K562 (cell line): ENCODE results near the gene GNAI2. TPM values are rescaled to one million over a fixed set of nuclear protein-coding genes. Genes with fewer than 3 reads are reported as not detected.

Experiments used
- ATAC-seq: fragments of 200-7000 bp; cut with Tn5 transposase; 3 replicates; pipeline ENCODE4 v1.9.1; 2020; ENCODE audit warnings: moderate library complexity
- BruUV-seq: library from RNA; stranded (reverse); fragments of 400-500 nt; replicated peaks from 2 replicates; lab custom pipeline; 2021; lab: Mats Ljungman, UMichigan
- CTCF ChIA-PET: fragments of 300-600 bp; formaldehyde crosslinking; extraction: SDS; loops from one replicate; lab custom pipeline; 2021; ENCODE audit warnings: low intra/inter-chr PET ratio; lab: Yijun Ruan, JAX
- POLR2A ChIA-PET: fragments of 300-600, 350-650 bp; sonication (Branson Sonifier 250); formaldehyde crosslinking; extraction: SDS; loops from one replicate; lab custom pipeline; 2021; ENCODE audit warnings: antibody characterized with exemption, inconsistent platforms; lab: Yijun Ruan, JAX
- DNase-seq, 4 experiments: peaks; one replicate each; pipeline versions ENCODE4 v3.0.0 to v3.0.0-alpha.2; 2011 to 2018; ENCODE audit warnings: low spot score in 3 of 4, mixed read lengths in 3 of 4; ENCODE audit errors: extremely low read depth in 1 of 4
- FAIRE-seq: peaks from 2 replicates; lab custom pipeline; 2011; peaks lifted over from hg19 to GRCh38; lab: Jason Lieb, UNC
- H2AFZ ChIP-seq: 2 replicates; pipeline ENCODE4 v1.6.0; 2011; ENCODE audit warnings: low read depth, low read length, control low read depth, inconsistent platforms
- H3K27ac ChIP-seq: fragments of 200-600 bp; 3 replicates; pipeline ENCODE4 v1.8.0; 2011; ENCODE audit warnings: low read depth, mild to moderate bottlenecking, control low read depth, inconsistent platforms, low read length, moderate library complexity, mixed read lengths; ENCODE audit errors: extremely low read depth
- H3K27me3 ChIP-seq, 2 experiments: fragments of 300-600 bp in 1 of 2; 2 replicates in 1 of 2; 3 replicates in 1 of 2; pipeline versions ENCODE4 v1.6.0 to v1.8.0; 2011; ENCODE audit warnings: inconsistent platforms in 2 of 2, low read length in 2 of 2, mild to moderate bottlenecking in 1 of 2, mixed read lengths in 1 of 2, moderate library complexity in 1 of 2; ENCODE audit not compliant: control insufficient read depth in 2 of 2, insufficient read depth in 2 of 2
- H3K36me3 ChIP-seq: fragments of 300-600 bp; 3 replicates; pipeline ENCODE4 v1.8.0; 2011; ENCODE audit warnings: mild to moderate bottlenecking, low read length, inconsistent platforms; ENCODE audit not compliant: control insufficient read depth, insufficient read depth
- H3K4me1 ChIP-seq, 2 experiments: fragments of 200-600 bp in 1 of 2; replicated peaks in 1 of 2; 2 replicates in 1 of 2; 3 replicates in 1 of 2; pipeline versions ENCODE4 v1.5.1 to v1.8.0; 2011; ENCODE audit warnings: inconsistent platforms in 2 of 2, low read length in 2 of 2, mild to moderate bottlenecking in 1 of 2, mixed read lengths in 1 of 2, moderate library complexity in 1 of 2; ENCODE audit not compliant: control insufficient read depth in 2 of 2, insufficient read depth in 2 of 2
- H3K4me2 ChIP-seq: 2 replicates; pipeline ENCODE4 v1.6.1; 2011; ENCODE audit warnings: low read length, control low read depth, inconsistent platforms, mixed read lengths; ENCODE audit not compliant: insufficient read depth
- H3K4me3 ChIP-seq: fragments of 200-600 bp; sonication (generic), shearing (Covaris generic); 2 replicates; pipeline ENCODE4 v1.5.1; 2016; ENCODE audit warnings: control low read depth, inconsistent platforms
- H3K79me2 ChIP-seq: fragments of 200-600 bp; 3 replicates; pipeline ENCODE4 v1.8.0; 2011; ENCODE audit warnings: low read length, inconsistent platforms; ENCODE audit not compliant: control insufficient read depth, insufficient read depth
- H3K9ac ChIP-seq, 2 experiments: 2 replicates each; pipeline versions ENCODE4 v1.6.0 to v1.6.1; 2011; ENCODE audit warnings: low read depth in 2 of 2, low read length in 2 of 2, control low read depth in 1 of 2, inconsistent platforms in 1 of 2, mild to moderate bottlenecking in 1 of 2, mixed read lengths in 1 of 2; ENCODE audit not compliant: insufficient read depth in 1 of 2
- H3K9me1 ChIP-seq: one replicate; pipeline ENCODE4 v1.6.0; 2011; ENCODE audit warnings: inconsistent platforms, mild to moderate bottlenecking, low read length, moderate library complexity; ENCODE audit not compliant: control insufficient read depth, insufficient read depth
- H3K9me3 ChIP-seq: replicated peaks from 2 replicates; pipeline ENCODE4 v1.5.1; 2011; ENCODE audit warnings: low read depth, low read length, inconsistent platforms; ENCODE audit not compliant: control insufficient read depth, insufficient read depth
- H4K20me1 ChIP-seq: replicated peaks from 2 replicates; pipeline ENCODE4 v1.6.1; 2011; ENCODE audit warnings: low read length, inconsistent platforms, mixed read lengths; ENCODE audit not compliant: control insufficient read depth, insufficient read depth
- BMI1 ChIP-seq: fragments of 150-350 bp; IDR thresholded peaks from 2 replicates; pipeline ENCODE4 v1.6.1; 2014; ENCODE audit warnings: low read length
- CTCF ChIP-seq, 3 experiments: IDR thresholded peaks in 2 of 3; conservative IDR thresholded peaks in 1 of 3; 2 replicates each; pipeline ENCODE4 v1.5.1; 2011 to 2012; ENCODE audit warnings: low read length in 3 of 3, mild to moderate bottlenecking in 3 of 3, control low read depth in 2 of 3, improper control_type of control experiment in 1 of 3, inconsistent platforms in 1 of 3, low read depth in 1 of 3, mixed read lengths in 1 of 3, moderate library complexity in 1 of 3; ENCODE audit not compliant: insufficient read depth in 2 of 3
- MCM7 ChIP-seq, 2 experiments: fragments of 450-650 bp; IDR thresholded peaks; 2 replicates each; pipeline ENCODE4 v1.6.1; 2016 to 2018
- MYBL2 ChIP-seq, 2 experiments: fragments of 450-650 bp in 1 of 2; sonication (generic) in 1 of 2; formaldehyde crosslinking in 1 of 2; IDR thresholded peaks; 2 replicates each; pipeline versions ENCODE4 v1.6.1 to v1.8.1; 2017 to 2022; ENCODE audit warnings: borderline replicate concordance in 1 of 2, inconsistent platforms in 1 of 2, low read depth in 1 of 2, mild to moderate bottlenecking in 1 of 2, missing genetic modification reagents in 1 of 2, moderate library complexity in 1 of 2
- PRMT5 ChIP-seq: sonication (generic); formaldehyde crosslinking; IDR thresholded peaks from 2 replicates; pipeline ENCODE4 v1.5.0; 2020; ENCODE audit warnings: missing genetic modification reagents
- WGBS: fragments of 100-300 bp; shearing (Covaris generic); methylation state at CpG from one replicate; pipeline ENCODE4 v1.1.6; 2016; ENCODE audit warnings: low coverage, mixed read lengths; ENCODE audit not compliant: insufficient coverage; ENCODE audit errors: missing lambda C conversion rate; 5-methylcytosine and 5-hydroxymethylcytosine counted together
- in situ Hi-C: fragments of 300-500 bp; cut with MboI; formaldehyde crosslinking; loops from 4 replicates; pipeline ENCODE4 v1.15.0; 2018; ENCODE audit warnings: inconsistent platforms, mixed read lengths
- intact Hi-C: fragments of 100-400 bp; cut with micrococcal nuclease; formaldehyde crosslinking; loops from 2 replicates; pipeline ENCODE4 v1.14.2; 2022
- polyA plus RNA-seq, 8 experiments: library from polyadenylated mRNA; depleted of rRNA in 4 of 8; stranded (reverse) in 5 of 8; unstranded in 3 of 8; fragments of >200 nt; fragmentation: Nextera tagmentation in 2 of 8; fragmentation: Illumina TruSeq in 1 of 8; extraction: Ambion mirVana in 2 of 8; extraction: Trizol in 1 of 8; gene quantifications; 2 replicates each; pipeline versions ENCODE4 v1.2.1 to v1.2.3, GENCODE V29; 2011 to 2014; ENCODE audit warnings: inconsistent platforms in 1 of 8, missing spikeins in 1 of 8
- total RNA-seq, 7 experiments: library from RNA; depleted of rRNA in 6 of 7; stranded (reverse); fragments of >200 nt in 6 of 7; fragmentation: Illumina TruSeq in 2 of 7; extraction: Trizol in 2 of 7; gene quantifications; 2 replicates each; pipeline versions ENCODE4 v1.2.1 to v1.2.3, GENCODE V29; 2011 to 2021; ENCODE audit warnings: low replicate concordance in 1 of 7

The GNAI2 gene
- total and polyA plus RNA-seq, 9 of the 15 experiments (the other 6 are each of a cell fraction or from before 2014, with no cell fraction given), result 1.1 to 72.2 (median 42.7) TPM

DNA sequence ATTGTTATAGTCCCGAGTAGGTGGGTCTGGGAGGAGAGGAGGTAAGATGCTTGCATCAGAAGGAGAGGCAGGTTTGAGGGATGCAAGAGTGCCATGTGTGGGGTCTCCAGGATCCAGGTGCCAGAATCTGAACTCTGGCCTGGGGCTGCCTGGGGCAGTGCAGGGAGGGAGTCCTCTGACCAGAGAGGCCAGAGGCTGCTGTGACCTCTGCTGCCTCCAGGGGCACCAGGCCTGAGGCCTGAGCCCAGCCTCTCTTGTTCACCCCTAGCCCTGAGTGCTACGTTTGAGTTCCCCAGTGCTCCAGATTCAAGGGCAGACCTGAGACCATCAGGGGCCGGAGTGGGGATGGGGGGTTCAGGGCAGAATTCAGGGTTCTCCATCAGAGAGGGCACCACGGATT lies 23.5 kb upstream of the GNAI2 start:
- Histone ChIP-seq H3K9me3 (no peaks in the 10 kb centered on the region), H3K27me3 (peaks cover 0 to 21% of the 10 kb centered on the region in 2 experiments; a peak in 3 of 5 replicates), H3K4me1 (no peaks in the 10 kb centered on the region; a peak in 2 of 5 replicates), H3K79me2 (no peaks in the 10 kb centered on the region), H3K36me3 (no peaks in the 10 kb centered on the region), H3K27ac (no peak overlapping the region), H4K20me1 (no peaks in the 10 kb centered on the region), H3K9me1 (no peaks in the 10 kb centered on the region), H2AFZ (no peak overlapping the region), H3K9ac (no peak overlapping the region), H3K4me2 (no peak overlapping the region), H3K4me3 (no peak overlapping the region)
- ChIA-PET POLR2A (interaction anchor here (0.5 to 1.7 kb wide), 3 partner anchors 10 to 116 kb away, joined by 3 to 6 read pairs (median 3); no protein-coding TSS in a partner anchor), CTCF (no interaction called here)
- WGBS, result 6% methylated on average over 2 of the region's 4 CpGs
- FAIRE-seq, result no peak
- intact Hi-C loops (no loop called here), in situ Hi-C loops (no loop called here)
- BruUV-seq, result no TSS peak
- DNase-seq, result no peak
- ATAC-seq, result peak; percentile 87
- TF ChIP-seq BMI1 (no peak), MCM7 (IDR thresholded peaks at IDR 0.05) (no peak), PRMT5 (no peak), CTCF (IDR thresholded peaks at IDR 0.05 in 2 of 3, conservative IDR thresholded peaks at IDR 0.05 in 1 of 3; ENCODE audit: insufficient read depth in 2 of 3, low read depth in 1 of 3, low read length in 3 of 3) (peak; percentile 5 to 19 (median 13); a peak in 1 of 6 replicates), MYBL2 (IDR thresholded peaks at IDR 0.05; ENCODE audit: low read depth) (no peak), MYBL2 (CRISPR knock-in tag; IDR thresholded peaks at IDR 0.05; ENCODE audit: borderline replicate concordance) (no peak)
